SK-N-SH (cell line): ENCODE data around the gene DNAJA2.

Source experiments
- ELF1 ChIP-seq: IDR thresholded peaks from 2 replicates; pipeline ENCODE4 v1.4.0; 2012
- JUND ChIP-seq: IDR thresholded peaks from 2 replicates; pipeline ENCODE4 v1.4.0; 2012
- NRF1 ChIP-seq: IDR thresholded peaks from 2 replicates; pipeline ENCODE4 v1.6.1; 2012; ENCODE audit warnings: low read depth, mild to moderate bottlenecking, low read length
- SMC3 ChIP-seq: IDR thresholded peaks from 2 replicates; pipeline ENCODE4 v1.6.1; 2012; ENCODE audit warnings: low read depth, low read length, improper control_type of control experiment
- TF ChIP-seq, protein P1 (sequence below): IDR thresholded peaks from 2 replicates; pipeline ENCODE4 v1.6.1; 2012; ENCODE audit warnings: mild to moderate bottlenecking, low read depth, low read length, moderate library complexity
- TF ChIP-seq, protein P2 (sequence below): fragments of 200-600 bp; sonication (generic); IDR thresholded peaks from 2 replicates; pipeline ENCODE4 v1.6.1; 2017; ENCODE audit warnings: antibody characterized with exemption, mild to moderate bottlenecking, moderate library complexity
- TF ChIP-seq, protein P3 (sequence below): fragments of 150-350 bp; IDR thresholded peaks from 2 replicates; pipeline ENCODE4 v1.6.1; 2017; ENCODE audit warnings: antibody characterized with exemption, low read length, low read depth, borderline replicate concordance

DNA sequence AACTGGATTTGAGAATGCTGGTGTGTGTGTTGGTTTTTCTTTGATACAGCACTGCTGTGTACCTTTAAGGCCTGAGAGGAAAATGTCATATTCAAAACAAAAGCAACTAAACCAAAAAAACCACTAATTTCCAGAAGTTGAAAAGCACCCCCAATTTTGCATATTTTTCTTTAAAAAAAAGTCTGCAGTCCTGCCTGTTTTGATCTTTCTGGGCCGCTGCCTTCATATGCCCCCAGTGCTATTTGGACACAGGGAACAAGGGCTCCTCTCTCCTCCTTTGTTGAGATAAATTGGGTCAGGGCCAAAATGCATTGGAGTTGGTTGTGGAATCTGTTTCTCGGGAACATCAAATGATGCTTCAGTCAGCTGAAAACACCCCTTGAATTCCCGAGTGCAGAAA lies 62.4 kb downstream of the DNAJA2 start:
- TF ChIP-seq ELF1 (no peak), JUND (no peak), SMC3 (no peak), NRF1 (no peak)
- TF ChIP-seq, protein P1, sequence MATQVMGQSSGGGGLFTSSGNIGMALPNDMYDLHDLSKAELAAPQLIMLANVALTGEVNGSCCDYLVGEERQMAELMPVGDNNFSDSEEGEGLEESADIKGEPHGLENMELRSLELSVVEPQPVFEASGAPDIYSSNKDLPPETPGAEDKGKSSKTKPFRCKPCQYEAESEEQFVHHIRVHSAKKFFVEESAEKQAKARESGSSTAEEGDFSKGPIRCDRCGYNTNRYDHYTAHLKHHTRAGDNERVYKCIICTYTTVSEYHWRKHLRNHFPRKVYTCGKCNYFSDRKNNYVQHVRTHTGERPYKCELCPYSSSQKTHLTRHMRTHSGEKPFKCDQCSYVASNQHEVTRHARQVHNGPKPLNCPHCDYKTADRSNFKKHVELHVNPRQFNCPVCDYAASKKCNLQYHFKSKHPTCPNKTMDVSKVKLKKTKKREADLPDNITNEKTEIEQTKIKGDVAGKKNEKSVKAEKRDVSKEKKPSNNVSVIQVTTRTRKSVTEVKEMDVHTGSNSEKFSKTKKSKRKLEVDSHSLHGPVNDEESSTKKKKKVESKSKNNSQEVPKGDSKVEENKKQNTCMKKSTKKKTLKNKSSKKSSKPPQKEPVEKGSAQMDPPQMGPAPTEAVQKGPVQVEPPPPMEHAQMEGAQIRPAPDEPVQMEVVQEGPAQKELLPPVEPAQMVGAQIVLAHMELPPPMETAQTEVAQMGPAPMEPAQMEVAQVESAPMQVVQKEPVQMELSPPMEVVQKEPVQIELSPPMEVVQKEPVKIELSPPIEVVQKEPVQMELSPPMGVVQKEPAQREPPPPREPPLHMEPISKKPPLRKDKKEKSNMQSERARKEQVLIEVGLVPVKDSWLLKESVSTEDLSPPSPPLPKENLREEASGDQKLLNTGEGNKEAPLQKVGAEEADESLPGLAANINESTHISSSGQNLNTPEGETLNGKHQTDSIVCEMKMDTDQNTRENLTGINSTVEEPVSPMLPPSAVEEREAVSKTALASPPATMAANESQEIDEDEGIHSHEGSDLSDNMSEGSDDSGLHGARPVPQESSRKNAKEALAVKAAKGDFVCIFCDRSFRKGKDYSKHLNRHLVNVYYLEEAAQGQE: no peak
- TF ChIP-seq, protein P2, sequence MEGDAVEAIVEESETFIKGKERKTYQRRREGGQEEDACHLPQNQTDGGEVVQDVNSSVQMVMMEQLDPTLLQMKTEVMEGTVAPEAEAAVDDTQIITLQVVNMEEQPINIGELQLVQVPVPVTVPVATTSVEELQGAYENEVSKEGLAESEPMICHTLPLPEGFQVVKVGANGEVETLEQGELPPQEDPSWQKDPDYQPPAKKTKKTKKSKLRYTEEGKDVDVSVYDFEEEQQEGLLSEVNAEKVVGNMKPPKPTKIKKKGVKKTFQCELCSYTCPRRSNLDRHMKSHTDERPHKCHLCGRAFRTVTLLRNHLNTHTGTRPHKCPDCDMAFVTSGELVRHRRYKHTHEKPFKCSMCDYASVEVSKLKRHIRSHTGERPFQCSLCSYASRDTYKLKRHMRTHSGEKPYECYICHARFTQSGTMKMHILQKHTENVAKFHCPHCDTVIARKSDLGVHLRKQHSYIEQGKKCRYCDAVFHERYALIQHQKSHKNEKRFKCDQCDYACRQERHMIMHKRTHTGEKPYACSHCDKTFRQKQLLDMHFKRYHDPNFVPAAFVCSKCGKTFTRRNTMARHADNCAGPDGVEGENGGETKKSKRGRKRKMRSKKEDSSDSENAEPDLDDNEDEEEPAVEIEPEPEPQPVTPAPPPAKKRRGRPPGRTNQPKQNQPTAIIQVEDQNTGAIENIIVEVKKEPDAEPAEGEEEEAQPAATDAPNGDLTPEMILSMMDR: no peak
- TF ChIP-seq, protein P3, sequence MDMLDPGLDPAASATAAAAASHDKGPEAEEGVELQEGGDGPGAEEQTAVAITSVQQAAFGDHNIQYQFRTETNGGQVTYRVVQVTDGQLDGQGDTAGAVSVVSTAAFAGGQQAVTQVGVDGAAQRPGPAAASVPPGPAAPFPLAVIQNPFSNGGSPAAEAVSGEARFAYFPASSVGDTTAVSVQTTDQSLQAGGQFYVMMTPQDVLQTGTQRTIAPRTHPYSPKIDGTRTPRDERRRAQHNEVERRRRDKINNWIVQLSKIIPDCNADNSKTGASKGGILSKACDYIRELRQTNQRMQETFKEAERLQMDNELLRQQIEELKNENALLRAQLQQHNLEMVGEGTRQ: no peak
